ENCODE data around the gene ALK. TPM values are rescaled to one million over a fixed set of nuclear protein-coding genes. Genes with fewer than 3 reads are reported as not detected.

Gene ALK
- total RNA-seq, 1 experiment from 2014 or later: 0.07 TPM

GRCh38 chr2:29370173-29370572, 551.2 kb downstream of the ALK start:
- POLR2A ChIA-PET: no interaction called here
- intact Hi-C loops (cut with micrococcal nuclease): no loop called here
- CTCF ChIA-PET: interaction anchor here (0.7 kb wide), 1 partner anchor 235 kb away, joined by 3 read pairs; no protein-coding TSS in a partner anchor

DNA sequence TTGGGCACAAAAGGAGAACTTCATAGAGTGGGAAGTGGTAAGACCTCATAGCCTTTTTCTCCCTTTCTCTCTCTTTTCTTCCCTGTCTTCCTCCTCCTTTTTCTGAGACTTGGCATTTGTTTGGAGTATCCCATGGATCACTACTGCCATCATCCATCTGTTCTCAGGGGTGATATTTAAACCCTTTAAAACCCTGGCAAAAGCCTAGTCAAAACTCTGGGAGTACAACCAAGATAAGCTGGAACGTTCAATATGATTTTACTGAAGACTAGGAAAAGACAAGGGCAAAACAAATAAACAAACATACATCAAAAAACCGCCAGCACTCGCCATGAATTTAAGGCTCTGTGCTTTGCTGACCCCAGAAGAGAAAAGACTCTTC, 552.7 kb downstream of the ALK start:
- Mint-ChIP-seq H3K9me3 (ENCODE audit: unreplicated experiment) (no peaks in the 10 kb centered on the region), H3K27ac (ENCODE audit: low read depth, unreplicated experiment) (no peak overlapping the region), H3K27me3 (ENCODE audit: insufficient read depth, unreplicated experiment) (peaks cover 33% of the 10 kb centered on the region), H3K4me3 (ENCODE audit: unreplicated experiment) (no peak overlapping the region), H3K36me3 (ENCODE audit: insufficient read depth, unreplicated experiment) (peaks cover 6% of the 10 kb centered on the region), H3K4me1 (ENCODE audit: insufficient read depth, unreplicated experiment) (peaks cover 6% of the 10 kb centered on the region)
- no peak for DNase-seq (ENCODE audit: unreplicated experiment)
- ChIA-PET CTCF (no interaction called here), POLR2A (interaction anchor here (0.6 kb wide), 1 partner anchor 552 kb away, joined by 3 read pairs; no protein-coding TSS in a partner anchor)
- intact Hi-C loops (cut with micrococcal nuclease): no loop called here
- TF ChIP-seq CTCF (IDR thresholded peaks at IDR 0.05; ENCODE audit: unreplicated experiment): no peak
- no TSS peak for BruUV-seq (replicated peaks)

More at GRCh38 chr2:29370173-29370572, 551.2 kb downstream of the ALK start:
- Mint-ChIP-seq H3K27ac (ENCODE audit: low read depth, unreplicated experiment) (no peak overlapping the region), H3K9me3 (ENCODE audit: unreplicated experiment) (no peaks in the 10 kb centered on the region), H3K36me3 (ENCODE audit: insufficient read depth, unreplicated experiment) (peaks cover 6% of the 10 kb centered on the region), H3K4me3 (ENCODE audit: unreplicated experiment) (no peak overlapping the region), H3K27me3 (ENCODE audit: insufficient read depth, unreplicated experiment) (peaks cover 22% of the 10 kb centered on the region), H3K4me1 (ENCODE audit: insufficient read depth, unreplicated experiment) (peaks cover 6% of the 10 kb centered on the region)
- TF ChIP-seq CTCF (IDR thresholded peaks at IDR 0.05; ENCODE audit: unreplicated experiment): no peak
- DNase-seq (ENCODE audit: unreplicated experiment): no peak
- no TSS peak for BruUV-seq (replicated peaks)

DNA sequence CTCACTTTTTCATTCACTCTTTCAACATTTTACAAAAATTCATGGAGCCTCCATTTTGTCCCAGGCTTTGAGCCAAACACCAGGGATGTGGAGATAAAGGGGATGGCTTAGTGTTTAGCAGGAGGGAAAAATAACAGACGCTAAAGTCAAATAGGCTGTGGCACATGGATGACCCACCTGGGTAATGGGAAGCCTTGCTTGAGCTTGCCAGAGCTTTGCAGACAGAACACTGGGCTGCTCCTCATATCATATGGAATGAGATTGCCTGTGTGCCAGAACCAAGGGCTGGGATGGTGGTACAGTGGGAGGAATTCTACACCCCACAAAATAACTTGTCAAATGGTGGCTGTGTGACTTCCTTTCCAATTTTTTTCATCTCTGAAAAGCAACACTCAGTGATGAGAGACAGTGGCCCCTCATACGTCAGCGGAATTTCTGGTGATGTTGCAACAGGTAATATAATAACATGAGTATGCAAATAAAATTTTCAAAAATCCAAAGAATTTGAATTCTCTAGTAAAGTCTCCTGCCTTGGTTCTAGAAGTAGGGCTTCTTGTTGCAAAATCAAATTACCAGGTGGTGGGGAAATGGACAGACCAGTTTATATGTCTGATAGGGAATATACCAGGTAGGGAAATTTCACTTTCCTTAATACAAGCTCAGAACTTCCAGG, 553.3 kb downstream of the ALK start:
- Mint-ChIP-seq H3K27ac (ENCODE audit: low read depth, unreplicated experiment) (peak overlapping the region; percentile 11), H3K36me3 (ENCODE audit: insufficient read depth, unreplicated experiment) (peaks cover 6% of the 10 kb centered on the region), H3K4me1 (ENCODE audit: insufficient read depth, unreplicated experiment) (peaks cover 6% of the 10 kb centered on the region), H3K27me3 (ENCODE audit: insufficient read depth, unreplicated experiment) (peaks cover 38% of the 10 kb centered on the region), H3K4me3 (ENCODE audit: unreplicated experiment) (no peak overlapping the region), H3K9me3 (ENCODE audit: unreplicated experiment) (no peaks in the 10 kb centered on the region)
- ChIA-PET POLR2A (interaction anchor here (0.6 kb wide), 1 partner anchor 552 kb away, joined by 3 read pairs; no protein-coding TSS in a partner anchor), CTCF (no interaction called here)
- no TSS peak for BruUV-seq (replicated peaks)
- TF ChIP-seq CTCF (IDR thresholded peaks at IDR 0.05; ENCODE audit: unreplicated experiment): no peak
- peak; percentile 72 for DNase-seq (ENCODE audit: unreplicated experiment)
- intact Hi-C loops (cut with micrococcal nuclease): no loop called here

DNA sequence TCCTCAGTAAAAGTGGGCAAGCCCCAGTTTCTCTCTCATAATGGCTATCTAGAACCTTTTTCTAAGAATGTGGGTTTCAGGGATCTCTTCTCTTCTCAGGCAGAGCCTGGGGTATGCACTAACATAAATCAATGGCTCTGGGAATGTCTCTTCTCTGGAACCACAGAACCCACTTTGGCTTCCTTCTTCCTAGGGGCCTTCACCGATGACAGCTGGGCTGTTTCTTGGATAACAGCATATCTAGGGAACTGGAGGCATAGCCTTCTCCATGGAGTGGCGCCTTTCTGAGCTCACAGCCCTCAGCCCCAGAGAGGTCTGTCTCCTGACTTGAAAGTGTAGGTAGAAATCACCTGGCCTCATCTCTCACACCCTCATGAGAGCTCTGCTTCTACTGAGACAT, 558.3 kb downstream of the ALK start:
- Mint-ChIP-seq H3K4me1 (ENCODE audit: insufficient read depth, unreplicated experiment) (peaks cover 6% of the 10 kb centered on the region), H3K36me3 (ENCODE audit: insufficient read depth, unreplicated experiment) (peaks cover 6% of the 10 kb centered on the region), H3K9me3 (ENCODE audit: unreplicated experiment) (no peaks in the 10 kb centered on the region), H3K27ac (ENCODE audit: low read depth, unreplicated experiment) (no peak overlapping the region), H3K27me3 (ENCODE audit: insufficient read depth, unreplicated experiment) (peaks cover 44% of the 10 kb centered on the region), H3K4me3 (ENCODE audit: unreplicated experiment) (no peak overlapping the region)
- no peak for TF ChIP-seq CTCF (IDR thresholded peaks at IDR 0.05; ENCODE audit: unreplicated experiment)
- ChIA-PET CTCF (no interaction called here), POLR2A (no interaction called here)
- BruUV-seq (replicated peaks): no TSS peak
- DNase-seq (ENCODE audit: unreplicated experiment): no peak
- intact Hi-C loops (cut with micrococcal nuclease): no loop called here

Measured in MCF 10A (cell line).